D721Med (cell line): ENCODE measurements around the gene MTPN.

Source experiments
- DNase-seq: peaks from one replicate; pipeline ENCODE4 v3.0.0; 2011; ENCODE audit warnings: low spot score; ENCODE audit not compliant: insufficient read length
- FAIRE-seq: peaks from 2 replicates; lab custom pipeline; 2011; peaks lifted over from hg19 to GRCh38; lab: Jason Lieb, UNC
- TF ChIP-seq, protein P1 (sequence below): IDR thresholded peaks from 2 replicates; pipeline ENCODE4 v1.5.1; 2012; ENCODE audit warnings: mild to moderate bottlenecking, control low read depth; ENCODE audit not compliant: insufficient read depth; ENCODE audit errors: missing control alignments

Gene MTPN

GRCh38 chr7:135914346-135914745 lies 62.8 kb downstream of the MTPN start:
- FAIRE-seq (no peak), DNase-seq (no peak)
- TF ChIP-seq, protein P1, sequence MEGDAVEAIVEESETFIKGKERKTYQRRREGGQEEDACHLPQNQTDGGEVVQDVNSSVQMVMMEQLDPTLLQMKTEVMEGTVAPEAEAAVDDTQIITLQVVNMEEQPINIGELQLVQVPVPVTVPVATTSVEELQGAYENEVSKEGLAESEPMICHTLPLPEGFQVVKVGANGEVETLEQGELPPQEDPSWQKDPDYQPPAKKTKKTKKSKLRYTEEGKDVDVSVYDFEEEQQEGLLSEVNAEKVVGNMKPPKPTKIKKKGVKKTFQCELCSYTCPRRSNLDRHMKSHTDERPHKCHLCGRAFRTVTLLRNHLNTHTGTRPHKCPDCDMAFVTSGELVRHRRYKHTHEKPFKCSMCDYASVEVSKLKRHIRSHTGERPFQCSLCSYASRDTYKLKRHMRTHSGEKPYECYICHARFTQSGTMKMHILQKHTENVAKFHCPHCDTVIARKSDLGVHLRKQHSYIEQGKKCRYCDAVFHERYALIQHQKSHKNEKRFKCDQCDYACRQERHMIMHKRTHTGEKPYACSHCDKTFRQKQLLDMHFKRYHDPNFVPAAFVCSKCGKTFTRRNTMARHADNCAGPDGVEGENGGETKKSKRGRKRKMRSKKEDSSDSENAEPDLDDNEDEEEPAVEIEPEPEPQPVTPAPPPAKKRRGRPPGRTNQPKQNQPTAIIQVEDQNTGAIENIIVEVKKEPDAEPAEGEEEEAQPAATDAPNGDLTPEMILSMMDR, result no peak

DNA sequence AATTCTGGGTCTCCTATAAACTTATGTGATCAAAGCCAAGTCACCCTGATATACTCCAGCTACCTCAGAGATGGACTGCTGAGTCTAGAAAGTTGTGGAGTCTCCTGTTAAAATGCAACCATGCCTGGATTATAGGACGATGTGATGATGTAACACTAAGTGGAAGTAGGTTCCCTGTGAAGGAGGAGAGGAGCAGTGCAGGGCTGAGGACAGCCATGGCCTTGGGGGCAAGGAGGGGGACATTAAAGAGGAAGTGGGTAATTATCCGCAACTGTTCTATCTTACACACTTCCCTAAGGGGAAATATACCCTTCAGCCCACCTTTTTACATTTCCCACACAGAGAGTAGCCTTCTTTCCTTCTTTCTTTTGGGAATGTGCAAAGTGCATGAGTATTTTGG lies 63.8 kb downstream of the MTPN start:
- no peak for FAIRE-seq
- no peak for DNase-seq
- TF ChIP-seq, protein P1, result no peak

DNA sequence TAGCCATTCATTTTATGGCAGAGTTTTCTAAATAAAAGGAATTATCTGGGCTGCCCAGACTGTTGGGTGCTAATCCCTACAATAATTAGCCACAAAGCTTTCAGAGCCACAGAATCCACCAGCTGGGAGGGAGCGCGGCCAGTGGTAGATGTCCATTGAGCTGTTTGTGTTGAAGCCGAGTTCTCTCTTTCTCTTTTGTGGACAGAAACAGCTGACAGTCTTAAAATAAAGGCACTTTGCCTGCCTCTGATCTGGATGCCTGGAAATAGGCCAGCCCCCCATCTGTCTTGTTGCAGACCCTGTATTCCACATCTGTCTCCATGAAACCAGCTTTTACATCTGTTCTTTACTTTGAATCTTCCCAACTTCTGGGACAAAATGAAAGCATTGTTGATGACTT lies 66.1 kb downstream of the MTPN start:
- no peak for DNase-seq
- no peak for FAIRE-seq
- TF ChIP-seq, protein P1, result no peak

DNA sequence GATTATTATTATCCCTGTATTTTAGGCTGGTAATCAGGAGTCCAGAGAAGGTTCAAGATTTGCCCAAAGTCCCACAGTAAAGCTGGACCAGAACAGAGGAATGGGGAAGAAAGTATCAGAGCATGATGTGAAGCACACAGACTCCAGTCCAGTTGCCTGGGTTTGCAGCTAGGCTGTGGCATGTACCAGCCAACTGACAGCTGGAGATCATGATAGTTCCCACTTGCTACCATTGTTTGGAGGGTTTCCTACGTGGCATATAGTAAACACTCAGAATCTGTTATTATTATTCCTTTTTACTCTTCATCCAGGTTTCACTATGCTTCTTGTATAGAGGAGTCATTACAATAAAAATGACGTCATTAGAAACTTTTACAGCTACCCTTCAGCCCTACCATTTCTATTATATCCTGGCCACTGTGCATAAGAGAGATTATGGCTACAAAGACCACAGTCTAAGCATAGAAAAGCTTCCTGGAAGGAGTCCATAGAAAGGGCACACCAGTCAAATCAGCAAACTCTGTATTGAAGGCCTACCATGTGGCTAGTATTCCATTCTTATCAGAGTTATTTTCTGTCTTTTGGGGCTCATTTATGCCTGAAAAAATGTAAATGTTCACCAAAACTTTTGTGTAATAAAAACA lies 66.6 kb downstream of the MTPN start:
- FAIRE-seq (no peak), DNase-seq (no peak)
- TF ChIP-seq, protein P1, result no peak

DNA sequence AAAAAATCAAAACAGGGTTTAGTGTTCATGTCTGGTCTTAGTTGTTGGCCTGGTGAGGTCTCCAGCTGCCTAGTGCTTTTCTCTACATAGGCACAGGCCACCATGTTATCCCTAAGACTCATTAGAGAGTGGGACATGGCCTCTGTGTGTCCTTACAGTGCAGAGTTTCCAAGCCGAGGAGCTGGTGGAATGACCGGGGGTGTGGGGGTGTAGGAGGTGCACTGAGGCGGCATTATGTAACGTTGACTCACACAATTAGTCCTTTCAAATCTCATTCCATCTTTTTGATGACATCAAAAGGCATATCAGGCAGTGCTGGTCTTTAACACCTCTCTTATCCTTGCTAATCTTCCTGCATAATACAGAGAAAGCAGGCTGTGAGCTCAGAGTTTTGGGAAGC lies 71.3 kb downstream of the MTPN start:
- TF ChIP-seq, protein P1, result no peak
- DNase-seq, result peak; percentile 28
- FAIRE-seq, result no peak

- DNase-seq (no peak), FAIRE-seq (no peak)
- TF ChIP-seq, protein P1, result no peak
Observed at GRCh38 chr7:135905355-135905754, 71.8 kb downstream of the MTPN start.

DNA sequence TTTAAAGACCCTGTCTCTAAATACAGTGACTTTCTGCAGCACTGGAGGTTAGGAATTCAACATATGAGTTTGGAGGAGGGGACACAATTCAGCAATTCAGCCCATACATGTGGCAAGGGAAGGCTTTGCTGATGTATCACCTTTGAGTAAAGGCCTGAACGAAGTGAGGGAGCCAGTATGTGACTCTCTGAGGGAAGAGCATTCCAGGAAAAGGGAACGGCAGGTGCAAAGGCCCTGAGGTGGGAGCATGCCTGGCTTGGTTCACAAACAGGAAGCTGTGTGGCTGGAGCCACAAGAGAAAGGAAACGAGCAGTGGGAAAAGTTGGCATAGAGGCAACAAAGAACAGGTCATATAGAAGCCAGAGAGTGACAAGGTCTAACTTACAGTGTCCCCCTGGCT lies 72.9 kb downstream of the MTPN start:
- TF ChIP-seq, protein P1, result no peak
- FAIRE-seq (no peak), DNase-seq (no peak)
